Stromal cell of bone marrow (primary cell): Measurements from ENCODE around the gene RAD18.
A peak's percentile ranks its signal among the peaks of the same experiment; 100 is the strongest.

Experiments
- DNase-seq: peaks from one replicate; pipeline ENCODE4 v3.0.0-alpha.2; 2012; ENCODE audit warnings: low read depth

The RAD18 gene

GRCh38 chr3:8985876-8986275, 22.6 kb upstream of the RAD18 start:
- DNase-seq = no peak

- no peak for DNase-seq
Measured at GRCh38 chr3:8985411-8985831, 22.1 kb upstream of the RAD18 start.

DNA sequence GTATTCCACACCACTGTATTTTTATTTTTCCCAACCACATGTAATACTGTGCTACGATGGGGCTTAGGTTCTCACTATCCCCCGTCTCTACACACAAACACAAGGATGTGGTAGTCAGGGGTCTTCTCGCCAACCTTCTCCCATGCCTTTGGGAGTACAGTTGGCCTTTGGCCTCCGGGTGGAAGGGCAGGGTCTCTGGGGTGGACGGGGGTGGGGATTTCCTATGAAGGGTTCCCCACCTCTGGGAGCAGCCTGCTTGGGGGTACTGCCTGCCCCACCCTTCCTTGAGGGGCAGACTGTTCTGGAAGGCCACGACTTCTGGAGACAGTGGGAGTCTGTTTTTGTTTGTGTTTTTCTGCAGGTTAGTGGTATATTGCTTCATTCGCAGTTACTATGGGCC, 21.3 kb upstream of the RAD18 start:
- no peak for DNase-seq

DNA sequence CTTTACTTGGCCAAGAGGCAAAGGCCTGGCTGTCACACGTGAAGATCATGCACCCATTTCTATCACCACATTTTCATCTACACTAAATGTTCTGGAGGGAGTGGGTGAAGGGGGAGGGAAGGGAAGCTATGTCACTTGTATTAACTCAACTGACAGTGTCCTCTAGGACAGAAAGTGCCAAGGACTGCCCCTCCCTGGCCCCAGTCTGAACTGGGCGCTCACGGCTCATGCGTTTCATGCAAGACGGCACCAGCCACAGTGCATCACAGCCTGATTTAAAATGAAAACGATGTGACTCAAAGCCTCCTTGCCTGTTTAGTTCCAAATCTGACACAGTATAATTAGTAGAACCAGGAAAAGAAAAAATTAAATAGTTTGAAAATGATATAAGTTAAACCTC, 20.8 kb upstream of the RAD18 start:
- DNase-seq = no peak

GRCh38 chr3:8983591-8983990, 20.3 kb upstream of the RAD18 start:
- no peak for DNase-seq

DNA sequence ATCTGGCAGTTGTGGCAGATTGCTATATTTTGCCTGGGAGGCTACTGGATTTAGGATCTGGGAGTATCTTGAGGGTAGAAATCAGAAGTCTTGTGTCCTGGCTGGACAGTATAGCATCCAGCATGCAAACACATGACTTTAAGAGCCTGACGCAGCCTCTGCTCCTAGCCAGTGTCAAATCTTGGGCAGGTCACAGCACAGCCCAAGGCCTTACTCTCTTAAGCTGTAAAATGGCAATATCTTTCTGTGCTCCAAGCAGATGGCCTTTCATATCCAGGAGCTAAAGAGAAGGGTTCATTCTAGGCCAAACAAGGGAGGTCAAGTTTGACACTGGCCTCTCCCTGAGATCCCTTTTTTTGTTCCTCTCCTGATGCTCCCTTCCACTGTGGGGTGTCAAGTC, 19.8 kb upstream of the RAD18 start:
- DNase-seq = no peak

GRCh38 chr3:8982509-8982908, 19.2 kb upstream of the RAD18 start:
- DNase-seq = no peak

GRCh38 chr3:8981700-8982099, 18.4 kb upstream of the RAD18 start:
- DNase-seq = no peak

DNA sequence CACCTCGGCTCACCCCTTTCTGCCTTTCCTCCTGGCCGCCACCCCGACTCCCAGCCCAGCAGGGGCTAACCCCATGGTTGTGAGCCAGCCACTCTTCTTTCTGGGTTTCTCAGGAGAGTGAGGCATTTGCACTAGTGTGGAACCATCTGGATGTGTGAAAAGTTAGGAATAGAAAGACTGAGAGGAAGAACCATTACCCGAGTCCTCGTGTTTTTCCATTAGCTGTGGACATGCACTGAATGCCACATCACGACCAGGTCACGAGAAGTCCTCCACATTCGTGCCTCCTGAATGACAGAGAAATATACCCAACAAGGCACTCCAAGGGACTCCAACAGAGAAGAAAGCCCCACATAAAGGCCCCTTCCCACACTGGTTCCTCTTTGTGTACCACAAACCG, 18.0 kb upstream of the RAD18 start:
- DNase-seq = no peak

GRCh38 chr3:8980756-8981257, 17.5 kb upstream of the RAD18 start:
- no peak for DNase-seq

- no peak for DNase-seq
Measured at GRCh38 chr3:8979262-8979661, 16.0 kb upstream of the RAD18 start.

DNA sequence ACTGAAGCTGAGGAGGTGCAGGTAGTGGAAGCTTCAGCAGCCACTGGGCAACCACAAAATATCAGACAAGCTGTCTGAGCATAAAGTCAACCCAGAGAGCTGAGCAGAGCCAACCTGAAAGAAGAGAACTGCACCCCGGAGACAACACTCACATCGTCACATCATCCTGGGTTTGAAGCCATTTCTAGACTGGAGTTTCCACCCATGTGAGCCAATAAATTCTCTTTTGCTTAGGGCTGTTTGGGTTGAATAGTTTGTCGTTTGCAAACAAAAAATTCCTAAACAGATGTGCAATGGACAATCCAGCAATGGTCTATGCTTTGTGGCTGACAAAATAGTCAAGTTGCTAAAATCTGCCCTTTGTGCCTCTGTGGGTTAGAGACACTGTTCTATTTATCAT, 15.3 kb upstream of the RAD18 start:
- DNase-seq = no peak

- DNase-seq = no peak
Measured at GRCh38 chr3:8976540-8977182, 13.4 kb upstream of the RAD18 start.

DNA sequence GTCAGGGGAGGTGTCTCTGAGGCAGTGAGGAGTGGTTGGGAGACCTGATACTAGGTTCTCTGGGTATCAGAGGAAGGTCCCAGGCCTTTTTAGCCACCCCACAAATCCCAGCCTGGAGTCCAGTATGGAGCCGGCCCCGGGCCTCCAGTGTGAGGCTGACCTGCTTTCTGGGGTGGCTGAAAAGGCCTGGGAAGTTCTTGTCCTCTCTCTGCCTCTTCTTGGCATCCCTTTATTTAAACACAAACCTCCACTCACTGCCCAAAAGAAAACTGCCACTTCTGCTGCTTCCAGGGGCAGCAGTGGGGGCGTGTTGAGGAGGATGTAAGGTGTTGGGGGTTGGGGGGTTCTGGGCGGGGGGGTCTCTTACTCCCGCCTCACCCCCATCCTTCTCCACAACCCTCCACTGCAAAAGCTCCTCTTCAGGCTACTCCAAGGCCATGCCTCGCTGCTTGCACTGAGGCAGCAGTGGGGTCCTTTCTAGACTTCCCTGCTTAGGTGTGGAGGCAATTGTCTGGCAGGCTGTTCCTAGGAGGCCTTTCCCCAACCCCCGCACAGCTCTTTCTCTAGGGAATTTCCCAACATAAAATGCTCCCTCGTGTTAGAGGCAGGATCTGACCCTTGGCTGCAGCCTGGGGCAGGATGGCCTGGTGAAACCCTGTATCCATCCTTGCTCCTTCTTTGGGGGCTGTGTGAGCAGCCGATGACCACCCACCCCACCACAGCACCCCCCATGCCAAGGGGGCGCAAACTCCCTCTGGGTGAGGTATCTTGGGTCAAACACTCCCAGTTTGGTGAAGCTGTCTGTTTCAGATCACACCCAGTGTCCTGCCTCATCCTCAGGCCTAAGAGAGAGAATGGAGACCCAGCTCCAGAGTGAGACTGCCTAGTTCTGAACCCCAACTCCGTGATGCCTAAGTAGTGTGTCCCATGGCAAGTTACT, 12.1 kb upstream of the RAD18 start:
- no peak for DNase-seq

DNA sequence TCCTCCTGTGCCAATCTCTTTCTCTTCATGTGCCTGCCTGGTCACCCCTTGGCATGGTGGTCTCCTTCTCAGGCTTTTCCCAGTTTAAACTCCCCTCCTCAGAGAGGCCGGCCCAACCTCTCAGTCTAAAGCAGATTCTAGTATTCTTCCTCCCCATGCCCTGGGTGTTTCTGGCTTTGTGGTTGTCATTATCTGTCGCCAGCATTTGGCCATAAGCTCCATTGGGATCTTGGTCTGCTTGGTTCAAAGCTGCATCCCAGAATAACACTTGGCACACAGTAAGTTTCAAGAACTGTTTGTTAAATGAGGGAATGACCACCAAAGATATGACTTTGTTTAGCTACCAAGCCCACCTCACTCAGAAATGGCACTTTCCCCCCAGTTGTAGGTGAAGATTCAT, 11.2 kb upstream of the RAD18 start:
- DNase-seq = no peak

GRCh38 chr3:8972639-8973038, 9.4 kb upstream of the RAD18 start:
- no peak for DNase-seq

- DNase-seq = peak; percentile 33
Measured at GRCh38 chr3:8970971-8971589, 7.8 kb upstream of the RAD18 start.

DNA sequence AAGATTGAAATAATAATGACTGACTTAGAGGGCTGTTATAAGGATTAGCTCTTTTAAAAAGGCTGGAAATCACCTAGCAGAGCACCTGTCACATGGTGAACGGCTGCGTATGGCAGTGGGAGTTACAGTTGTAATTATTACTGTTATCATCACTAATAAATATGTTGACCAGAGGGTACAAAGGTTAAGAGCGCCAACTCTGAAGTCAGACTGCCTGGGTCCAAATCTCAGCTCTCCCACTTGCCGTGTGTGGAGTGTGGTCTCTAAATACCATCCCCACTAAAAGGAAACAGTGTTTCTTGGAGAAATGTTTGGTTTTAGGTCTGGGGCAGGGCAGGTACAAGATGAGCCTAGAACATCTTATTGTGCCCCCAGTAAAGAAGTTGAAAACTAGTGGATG, 6.0 kb upstream of the RAD18 start:
- no peak for DNase-seq

- no peak for DNase-seq
Measured at GRCh38 chr3:8968375-8968882, 5.2 kb upstream of the RAD18 start.

GRCh38 chr3:8967553-8967952, 4.3 kb upstream of the RAD18 start:
- DNase-seq = no peak

DNA sequence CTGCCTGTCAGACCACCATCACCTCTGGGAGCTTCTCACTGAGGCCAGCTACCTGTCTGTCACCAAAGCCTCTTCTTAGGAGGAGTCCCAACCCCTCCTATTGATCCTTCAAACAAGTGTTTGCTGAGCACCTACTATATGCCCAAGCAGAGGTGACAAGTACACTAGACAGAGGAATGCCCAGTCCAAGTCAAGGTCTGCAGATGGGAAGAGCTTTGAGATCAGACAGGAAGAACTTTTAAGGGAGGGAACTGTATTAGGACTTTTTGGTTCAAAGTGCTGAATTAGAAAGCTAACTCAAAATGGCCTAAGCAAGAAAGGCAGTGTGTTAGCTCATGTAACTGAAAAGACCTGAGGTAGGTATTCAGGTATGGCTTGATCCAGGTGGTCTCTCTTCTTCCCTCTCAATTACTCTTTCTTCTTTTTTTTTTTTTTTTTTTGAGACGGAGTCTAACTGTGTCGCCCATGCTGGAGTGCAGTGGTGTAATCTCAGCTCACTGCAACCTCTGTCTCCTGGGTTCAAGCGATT, 3.6 kb upstream of the RAD18 start:
- DNase-seq = no peak

- no peak for DNase-seq
Measured at GRCh38 chr3:8966150-8966819, 3.0 kb upstream of the RAD18 start.
